Measurements from ENCODE around the gene CHADL.

DNA sequence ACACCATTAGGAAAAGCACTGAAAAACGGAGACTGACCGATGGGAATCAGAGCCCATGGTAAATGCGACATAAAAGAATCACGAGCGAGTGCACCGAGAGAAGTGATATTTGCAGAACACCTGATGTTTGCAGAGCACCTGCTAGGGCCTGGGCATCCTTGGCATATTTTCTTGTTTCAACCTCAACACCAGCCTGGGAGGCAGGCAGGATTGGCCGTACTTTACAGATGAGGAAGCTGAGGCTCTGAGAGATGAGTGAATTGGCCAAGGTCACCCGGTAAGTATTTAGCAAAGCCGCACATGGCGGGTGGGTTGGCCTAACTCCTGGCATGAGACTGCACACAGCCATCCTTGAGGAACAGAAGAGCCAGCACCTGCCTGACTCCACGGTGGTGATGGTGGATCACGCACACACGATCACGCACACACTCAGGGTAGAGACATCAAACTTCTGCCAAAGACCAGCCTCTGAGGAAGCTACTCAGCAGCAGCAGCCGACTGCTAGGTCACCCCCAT, 21.6 kb upstream of the CHADL start:
- no peak for TF ChIP-seq BACH1 (tag; IDR thresholded peaks at IDR 0.05)
- TF ChIP-seq, protein P1, sequence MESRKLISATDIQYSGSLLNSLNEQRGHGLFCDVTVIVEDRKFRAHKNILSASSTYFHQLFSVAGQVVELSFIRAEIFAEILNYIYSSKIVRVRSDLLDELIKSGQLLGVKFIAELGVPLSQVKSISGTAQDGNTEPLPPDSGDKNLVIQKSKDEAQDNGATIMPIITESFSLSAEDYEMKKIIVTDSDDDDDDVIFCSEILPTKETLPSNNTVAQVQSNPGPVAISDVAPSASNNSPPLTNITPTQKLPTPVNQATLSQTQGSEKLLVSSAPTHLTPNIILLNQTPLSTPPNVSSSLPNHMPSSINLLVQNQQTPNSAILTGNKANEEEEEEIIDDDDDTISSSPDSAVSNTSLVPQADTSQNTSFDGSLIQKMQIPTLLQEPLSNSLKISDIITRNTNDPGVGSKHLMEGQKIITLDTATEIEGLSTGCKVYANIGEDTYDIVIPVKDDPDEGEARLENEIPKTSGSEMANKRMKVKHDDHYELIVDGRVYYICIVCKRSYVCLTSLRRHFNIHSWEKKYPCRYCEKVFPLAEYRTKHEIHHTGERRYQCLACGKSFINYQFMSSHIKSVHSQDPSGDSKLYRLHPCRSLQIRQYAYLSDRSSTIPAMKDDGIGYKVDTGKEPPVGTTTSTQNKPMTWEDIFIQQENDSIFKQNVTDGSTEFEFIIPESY (CRISPR knock-in tag; IDR thresholded peaks at IDR 0.05): no peak
- TF ChIP-seq ZNF347 (CRISPR knock-in tag; IDR thresholded peaks at IDR 0.05; ENCODE audit: low read depth): no peak
